H9 (cell line): ENCODE measurements around the gene ZCCHC4. TPM values are rescaled to one million over a fixed set of nuclear protein-coding genes. Genes with fewer than 3 reads are reported as not detected.

ENCODE experiments used
- DNase-seq: peaks from one replicate; pipeline ENCODE4 v3.0.0-alpha.2; 2017
- H2AFZ ChIP-seq: one replicate; pipeline ENCODE4 v1.6.1; 2013; ENCODE audit warnings: mild to moderate bottlenecking, low read length, control low read depth, moderate library complexity
- H2AK5ac ChIP-seq: 2 replicates; pipeline ENCODE4 v1.6.1; 2013; ENCODE audit warnings: low read length, control low read depth, mixed read lengths; ENCODE audit not compliant: insufficient read length
- H2BK120ac ChIP-seq: one replicate; pipeline ENCODE4 v1.6.1; 2013; ENCODE audit warnings: low read depth, mild to moderate bottlenecking, low read length, control low read depth, inconsistent platforms; ENCODE audit not compliant: poor library complexity, severe bottlenecking
- H2BK12ac ChIP-seq: 2 replicates; pipeline ENCODE4 v1.6.1; 2013; ENCODE audit warnings: low read length, control low read depth, mixed read lengths, low read depth; ENCODE audit not compliant: insufficient read length
- H2BK15ac ChIP-seq: 2 replicates; pipeline ENCODE4 v1.6.1; 2013; ENCODE audit warnings: low read depth, low read length, control low read depth
- H2BK20ac ChIP-seq: one replicate; pipeline ENCODE4 v1.6.1; 2013; ENCODE audit warnings: low read depth, mild to moderate bottlenecking, low read length, control low read depth, inconsistent platforms; ENCODE audit not compliant: poor library complexity, severe bottlenecking
- H2BK5ac ChIP-seq: 2 replicates; pipeline ENCODE4 v1.6.1; 2013; ENCODE audit warnings: low read length, control low read depth, mixed read lengths; ENCODE audit not compliant: insufficient read length
- H3K14ac ChIP-seq: 2 replicates; pipeline ENCODE4 v1.6.1; 2013; ENCODE audit warnings: low read length, control low read depth; ENCODE audit not compliant: insufficient read depth
- H3K18ac ChIP-seq: 2 replicates; pipeline ENCODE4 v1.6.1; 2013; ENCODE audit warnings: low read depth, mild to moderate bottlenecking, mixed read lengths, low read length, control low read depth; ENCODE audit not compliant: insufficient read length
- H3K23ac ChIP-seq: 2 replicates; pipeline ENCODE4 v1.6.1; 2013; ENCODE audit warnings: low read length, control low read depth, mixed read lengths, low read depth; ENCODE audit not compliant: insufficient read length
- H3K23me2 ChIP-seq: 2 replicates; pipeline ENCODE4 v1.6.1; 2013; ENCODE audit warnings: low read depth, mild to moderate bottlenecking, mixed read lengths, low read length, control low read depth; ENCODE audit not compliant: insufficient read length, poor library complexity, severe bottlenecking
- H3K27ac ChIP-seq: 2 replicates; pipeline ENCODE4 v1.5.1; 2013; ENCODE audit warnings: low read length, control low read depth, mixed read lengths, low read depth; ENCODE audit not compliant: insufficient read length
- H3K27me3 ChIP-seq: 2 replicates; pipeline ENCODE4 v1.6.1; 2013; ENCODE audit warnings: low read length, control low read depth, inconsistent platforms; ENCODE audit not compliant: insufficient read depth
- H3K4ac ChIP-seq: 2 replicates; pipeline ENCODE4 v1.6.1; 2013; ENCODE audit warnings: low read depth, mild to moderate bottlenecking, control low read depth, inconsistent platforms, low read length, moderate library complexity
- H3K4me1 ChIP-seq: 2 replicates; pipeline ENCODE4 v1.6.1; 2013; ENCODE audit warnings: low read length, control low read depth, inconsistent platforms; ENCODE audit not compliant: insufficient read depth
- H3K4me2 ChIP-seq: 2 replicates; pipeline ENCODE4 v1.6.1; 2013; ENCODE audit warnings: low read length, control low read depth, mixed read lengths; ENCODE audit not compliant: insufficient read length, insufficient read depth
- H3K56ac ChIP-seq: 2 replicates; pipeline ENCODE4 v1.6.1; 2013; ENCODE audit warnings: low read depth, mild to moderate bottlenecking, mixed read lengths, low read length, control low read depth; ENCODE audit not compliant: insufficient read length
- H3K79me1 ChIP-seq: 2 replicates; pipeline ENCODE4 v1.6.1; 2013; ENCODE audit warnings: low read depth, mild to moderate bottlenecking, moderate library complexity, low read length, control low read depth, inconsistent platforms; ENCODE audit not compliant: insufficient read depth, poor library complexity, severe bottlenecking
- H3K79me2 ChIP-seq: 2 replicates; pipeline ENCODE4 v1.6.1; 2013; ENCODE audit warnings: low read length, control low read depth, inconsistent platforms; ENCODE audit not compliant: insufficient read depth
- H3K9ac ChIP-seq: 2 replicates; pipeline ENCODE4 v1.6.1; 2013; ENCODE audit warnings: low read length, control low read depth, mixed read lengths; ENCODE audit not compliant: insufficient read length; ENCODE audit errors: extremely low read depth
- H3K9me3 ChIP-seq: one replicate; pipeline ENCODE4 v1.6.1; 2013; ENCODE audit warnings: low read depth, low read length, inconsistent platforms; ENCODE audit not compliant: control insufficient read depth
- H3T11ph ChIP-seq: one replicate; pipeline ENCODE4 v1.6.1; 2013; ENCODE audit warnings: mild to moderate bottlenecking, low read length, control low read depth, inconsistent platforms
- H4K20me1 ChIP-seq: one replicate; pipeline ENCODE4 v1.6.1; 2013; ENCODE audit not compliant: control insufficient read depth, insufficient read length, insufficient read depth
- H4K5ac ChIP-seq: 2 replicates; pipeline ENCODE4 v1.6.1; 2013; ENCODE audit warnings: low read depth, mild to moderate bottlenecking, mixed read lengths, low read length, control low read depth; ENCODE audit not compliant: insufficient read length
- H4K8ac ChIP-seq: replicated peaks from 2 replicates; pipeline ENCODE4 v1.6.1; 2013; ENCODE audit warnings: low read length, control low read depth, mixed read lengths, low read depth; ENCODE audit not compliant: insufficient read length
- H4K91ac ChIP-seq: 2 replicates; pipeline ENCODE4 v1.6.1; 2013; ENCODE audit warnings: low read depth, mild to moderate bottlenecking, moderate library complexity, mixed read lengths, low read length, control low read depth; ENCODE audit not compliant: insufficient read length
- H3K27ac Mint-ChIP-seq, 3 experiments: 2 replicates in 2 of 3; 3 replicates in 1 of 3; pipeline ENCODE4 v1.8.0; 2020 to 2021; ENCODE audit warnings: mixed read lengths in 3 of 3, mild to moderate bottlenecking in 1 of 3, moderate library complexity in 1 of 3
- H3K27me3 Mint-ChIP-seq: 2 replicates; pipeline ENCODE4 v1.8.0; 2021; ENCODE audit warnings: low read depth, mild to moderate bottlenecking, moderate library complexity, mixed read lengths
- H3K36me3 Mint-ChIP-seq, 3 experiments: 2 replicates in 2 of 3; 3 replicates in 1 of 3; pipeline ENCODE4 v1.8.0; 2020 to 2021; ENCODE audit warnings: low read depth in 3 of 3, mixed read lengths in 3 of 3; ENCODE audit not compliant: insufficient read depth in 1 of 3
- H3K4me1 Mint-ChIP-seq, 2 experiments: 2 replicates each; pipeline ENCODE4 v1.8.0; 2020; ENCODE audit warnings: mixed read lengths in 2 of 2
- H3K4me3 Mint-ChIP-seq, 2 experiments: 2 replicates in 1 of 2; 3 replicates in 1 of 2; pipeline ENCODE4 v1.8.0; 2020 to 2021; ENCODE audit warnings: mild to moderate bottlenecking in 2 of 2, mixed read lengths in 2 of 2, moderate library complexity in 1 of 2
- H3K9me3 Mint-ChIP-seq, 2 experiments: 2 replicates in 1 of 2; 3 replicates in 1 of 2; pipeline ENCODE4 v1.8.0; 2020; ENCODE audit warnings: mild to moderate bottlenecking in 2 of 2, mixed read lengths in 2 of 2, moderate library complexity in 1 of 2
- CTCF ChIP-seq: fragments of 200-600 bp; sonication (generic); conservative IDR thresholded peaks from 3 replicates; pipeline ENCODE4 v1.8.0; 2021; ENCODE audit warnings: antibody characterized with exemption, mild to moderate bottlenecking
- WGBS: extraction: QIAGEN DNeasy Blood & Tissue Kit; methylation state at CpG from one replicate; pipeline ENCODE4 v1.1.7; 2013; ENCODE audit warnings: missing lambda C conversion rate, low lambda C conversion rate, mixed read lengths; ENCODE audit not compliant: insufficient read length; ENCODE audit errors: extremely low coverage; 5-methylcytosine and 5-hydroxymethylcytosine counted together
- total RNA-seq: library from RNA; stranded (reverse); gene quantifications from 2 replicates; pipeline ENCODE4 v1.2.1, GENCODE V29; 2021

Gene ZCCHC4
- total RNA-seq, 1 experiment from 2014 or later: 6.8 TPM

- H4K8ac ChIP-seq: no peak overlapping the region
- no peak overlapping the region for H2BK15ac ChIP-seq
- WGBS: no CpG with 5 or more reads among the region's 5 CpGs
- no peaks in the 10 kb centered on the region for H3K4me1 ChIP-seq
- H2BK5ac ChIP-seq: no peak overlapping the region
- H4K20me1 ChIP-seq: no peaks in the 10 kb centered on the region
- H3K9me3 Mint-ChIP-seq: no peaks in the 10 kb centered on the region
- H2BK120ac ChIP-seq: no peak overlapping the region
- H3K18ac ChIP-seq: no peak overlapping the region
- no peak overlapping the region for H3K4me3 Mint-ChIP-seq
- no peak overlapping the region for H4K5ac ChIP-seq
- DNase-seq: no peak
- no peak overlapping the region for H2AFZ ChIP-seq
- H2BK12ac ChIP-seq: no peak overlapping the region
- TF ChIP-seq CTCF: no peak
- H3K27me3 ChIP-seq: no peaks in the 10 kb centered on the region
- no peaks in the 10 kb centered on the region for H3K79me2 ChIP-seq
- no peaks in the 10 kb centered on the region for H3K79me1 ChIP-seq
- no peaks in the 10 kb centered on the region for H3K23me2 ChIP-seq
- H3K9me3 ChIP-seq: no peaks in the 10 kb centered on the region
- H3K4me2 ChIP-seq: no peak overlapping the region
- no peak overlapping the region for H3K27ac Mint-ChIP-seq
- no peak overlapping the region for H3K27ac ChIP-seq
- peaks cover 11 to 75% (median 56%) of the 10 kb centered on the region in 3 experiments; a peak in 6 of 7 replicates for H3K36me3 Mint-ChIP-seq
- no peak overlapping the region for H3T11ph ChIP-seq
- no peak overlapping the region for H3K56ac ChIP-seq
- H2BK20ac ChIP-seq: no peak overlapping the region
- H3K14ac ChIP-seq: no peak overlapping the region
- no peak overlapping the region for H3K4ac ChIP-seq
- no peak overlapping the region for H3K9ac ChIP-seq
- no peak overlapping the region for H4K91ac ChIP-seq
- H3K23ac ChIP-seq: no peak overlapping the region
- H2AK5ac ChIP-seq: no peak overlapping the region
- H3K27me3 Mint-ChIP-seq: no peaks in the 10 kb centered on the region
- no peaks in the 10 kb centered on the region for H3K4me1 Mint-ChIP-seq
These were observed 93.6 kb downstream of the ZCCHC4 start for GRCh38 chr4:25406081-25406692.
